HuH-7 (cell line): ENCODE results near the gene NELFB.

Source experiments
- DNase-seq: peaks from one replicate; pipeline ENCODE4 v3.0.0; 2011; ENCODE audit warnings: low spot score

The NELFB gene

GRCh38 chr9:137303151-137303892 lies 48.2 kb downstream of the NELFB start:
- DNase-seq = no peak

GRCh38 chr9:137303893-137304382 lies 48.8 kb downstream of the NELFB start:
- DNase-seq = no peak

- no peak for DNase-seq
Measured at GRCh38 chr9:137304383-137305059, 49.4 kb downstream of the NELFB start.

GRCh38 chr9:137305060-137305797 lies 50.1 kb downstream of the NELFB start:
- DNase-seq = no peak

GRCh38 chr9:137305798-137306065 lies 50.6 kb downstream of the NELFB start:
- DNase-seq = no peak

GRCh38 chr9:137306066-137306849 lies 51.1 kb downstream of the NELFB start:
- no peak for DNase-seq

GRCh38 chr9:137306850-137307254 lies 51.7 kb downstream of the NELFB start:
- DNase-seq = no peak

GRCh38 chr9:137307255-137308056 lies 52.3 kb downstream of the NELFB start:
- no peak for DNase-seq

- no peak for DNase-seq
Measured at GRCh38 chr9:137308057-137308619, 53.0 kb downstream of the NELFB start.

- DNase-seq = no peak
Measured at GRCh38 chr9:137309368-137310188, 54.5 kb downstream of the NELFB start.

- DNase-seq = peak; percentile 10
Measured at GRCh38 chr9:137310189-137311052, 55.3 kb downstream of the NELFB start.

- DNase-seq = peak; percentile 18
Measured at GRCh38 chr9:137311171-137311985, 56.3 kb downstream of the NELFB start.

GRCh38 chr9:137311986-137312851 lies 57.1 kb downstream of the NELFB start:
- peak; percentile 11 for DNase-seq

GRCh38 chr9:137312852-137313325 lies 57.8 kb downstream of the NELFB start:
- DNase-seq = no peak

GRCh38 chr9:137313326-137313936 lies 58.3 kb downstream of the NELFB start:
- peak; percentile 43 for DNase-seq

- peak; percentile 23 for DNase-seq
Measured at GRCh38 chr9:137313956-137314560, 58.9 kb downstream of the NELFB start.
